GM19463 (cell line): ENCODE data around the gene BUB3.
A peak's percentile ranks its signal among the peaks of the same experiment; 100 is the strongest.

Source experiments
- ATAC-seq: cut with Tn5 transposase; IDR thresholded peaks from one replicate; pipeline ENCODE4 v1.9.1; 2021; ENCODE audit warnings: mild to moderate bottlenecking, moderate library complexity; ENCODE audit not compliant: unreplicated experiment

Gene BUB3, protein sequence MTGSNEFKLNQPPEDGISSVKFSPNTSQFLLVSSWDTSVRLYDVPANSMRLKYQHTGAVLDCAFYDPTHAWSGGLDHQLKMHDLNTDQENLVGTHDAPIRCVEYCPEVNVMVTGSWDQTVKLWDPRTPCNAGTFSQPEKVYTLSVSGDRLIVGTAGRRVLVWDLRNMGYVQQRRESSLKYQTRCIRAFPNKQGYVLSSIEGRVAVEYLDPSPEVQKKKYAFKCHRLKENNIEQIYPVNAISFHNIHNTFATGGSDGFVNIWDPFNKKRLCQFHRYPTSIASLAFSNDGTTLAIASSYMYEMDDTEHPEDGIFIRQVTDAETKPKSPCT

DNA sequence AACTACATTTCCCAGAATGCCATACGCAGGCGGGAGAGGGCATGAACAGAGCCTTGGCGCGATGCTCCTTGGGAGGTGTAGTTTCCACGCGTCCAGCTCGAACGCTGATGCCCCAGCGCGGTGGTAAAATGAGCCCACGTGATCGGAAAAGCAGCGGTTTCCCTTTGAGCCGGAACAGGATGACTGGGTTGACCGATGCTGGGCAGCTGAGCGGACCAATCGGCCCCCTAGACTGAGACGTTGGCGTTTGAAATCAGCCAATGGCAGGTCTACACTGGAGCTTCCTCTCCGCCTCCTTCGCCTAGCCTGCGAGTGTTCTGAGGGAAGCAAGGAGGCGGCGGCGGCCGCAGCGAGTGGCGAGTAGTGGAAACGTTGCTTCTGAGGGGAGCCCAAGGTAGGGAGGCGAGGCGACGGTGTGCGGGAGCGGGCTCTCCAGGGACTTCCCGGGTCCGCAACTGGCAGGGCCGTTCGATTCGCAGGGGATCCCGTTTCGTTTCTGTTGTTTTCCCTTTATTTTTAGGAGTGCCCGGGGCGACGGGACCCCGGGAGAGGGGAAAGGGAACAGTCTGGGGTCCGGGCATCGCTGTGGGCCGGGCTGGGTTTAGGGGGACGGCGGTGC is at the start of gene BUB3:
Gene BUB3 (plus strand): TSS at position 311 of the 619 bp plus-strand sequence. CDS start 516 bp downstream, outside the sequence.
- peak; percentile 91 for ATAC-seq

DNA sequence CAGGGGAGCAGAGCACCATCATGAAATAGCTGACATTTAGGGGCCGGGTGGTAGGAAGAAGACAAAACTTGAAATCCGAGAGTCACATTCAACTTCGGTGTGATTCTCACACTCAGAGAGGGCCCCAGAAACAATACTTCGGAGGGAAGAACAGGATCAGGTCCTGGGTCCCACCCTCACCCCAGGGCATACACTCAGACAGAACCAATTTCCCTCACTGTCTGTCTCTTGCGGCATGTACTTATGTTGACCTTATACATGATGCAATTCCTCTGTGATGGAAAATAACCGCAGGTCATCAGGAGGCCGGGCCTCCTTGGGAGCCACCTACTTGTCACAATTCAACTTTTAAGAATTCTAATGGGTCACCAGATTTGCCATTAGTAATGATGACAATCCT is 44.7 kb upstream of the BUB3 start:
- no peak for ATAC-seq

DNA sequence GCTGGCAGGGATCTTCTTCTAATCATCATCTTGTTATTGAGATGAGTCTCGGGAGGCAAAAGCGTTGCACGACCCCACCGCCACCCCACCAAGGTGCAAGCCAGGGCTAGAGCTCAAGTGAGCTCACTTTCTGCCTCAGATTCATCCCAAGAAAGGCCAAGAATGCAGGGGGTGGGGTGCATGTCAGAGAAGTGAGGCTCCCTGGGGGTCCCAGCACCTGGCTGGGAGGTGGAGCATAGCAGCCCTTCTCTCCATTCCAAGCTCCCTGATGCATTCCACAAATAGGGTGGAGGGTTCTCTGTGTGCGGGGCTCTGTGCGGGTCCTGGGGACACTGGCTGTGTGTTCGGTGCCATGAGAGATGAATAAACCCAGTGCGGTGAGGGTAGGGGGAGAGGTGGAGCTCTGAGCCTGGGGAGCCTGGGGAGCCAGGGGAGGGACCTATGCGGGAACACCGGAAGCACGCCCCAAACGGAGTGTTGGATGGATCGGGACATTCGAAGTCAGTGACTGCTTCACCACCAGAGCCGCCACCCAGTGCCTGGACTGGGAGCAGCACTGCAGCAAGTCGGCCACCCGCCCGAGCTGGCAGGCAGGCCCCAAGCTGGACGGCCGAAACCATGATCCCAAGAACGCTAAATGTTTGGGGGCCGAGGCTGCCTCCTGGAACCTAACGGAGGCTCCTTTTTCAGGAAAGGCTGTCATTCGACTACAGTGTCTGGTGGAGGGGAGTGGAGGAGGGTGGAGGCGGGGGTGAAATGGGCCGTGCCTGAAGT is 36.4 kb upstream of the BUB3 start:
- no peak for ATAC-seq

DNA sequence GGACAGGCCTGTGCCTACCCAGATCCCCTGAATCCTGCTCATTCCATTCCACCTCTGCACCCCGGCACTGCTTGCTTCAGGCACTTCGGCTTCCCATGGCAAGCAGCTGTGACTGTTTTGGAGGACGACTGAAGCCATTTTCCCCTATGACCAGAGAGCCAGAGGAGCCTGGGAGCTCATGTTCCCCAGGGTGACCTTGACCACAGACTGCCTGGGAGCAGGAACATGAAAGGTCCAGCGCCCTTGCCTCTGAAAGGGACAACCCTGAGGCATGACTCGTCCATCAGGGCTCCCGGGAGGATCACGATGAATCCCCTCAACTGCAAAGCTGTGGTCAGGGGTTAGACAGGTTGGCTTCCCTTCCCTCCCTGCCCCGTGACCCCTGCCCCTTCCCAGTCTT is 35.1 kb upstream of the BUB3 start:
- ATAC-seq, result no peak

DNA sequence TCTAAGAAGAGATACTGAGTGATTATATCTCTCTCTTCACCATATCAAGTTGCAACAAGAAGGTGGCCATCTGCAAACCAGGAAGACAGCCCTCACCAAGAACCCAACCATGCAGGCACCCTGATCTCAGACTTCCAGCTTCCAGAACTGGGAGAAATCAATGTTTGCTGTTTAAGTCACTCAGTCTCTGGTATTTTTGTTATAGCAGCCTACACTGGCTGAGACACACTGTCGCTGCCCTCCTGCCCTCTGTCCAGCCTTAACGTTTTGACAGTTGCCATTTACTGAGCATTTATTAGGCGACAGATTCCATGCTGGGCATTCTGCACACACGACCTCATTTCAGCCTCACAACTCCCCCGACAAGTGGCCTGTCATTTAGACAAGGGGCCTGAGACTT is 28.0 kb upstream of the BUB3 start:
- no peak for ATAC-seq

DNA sequence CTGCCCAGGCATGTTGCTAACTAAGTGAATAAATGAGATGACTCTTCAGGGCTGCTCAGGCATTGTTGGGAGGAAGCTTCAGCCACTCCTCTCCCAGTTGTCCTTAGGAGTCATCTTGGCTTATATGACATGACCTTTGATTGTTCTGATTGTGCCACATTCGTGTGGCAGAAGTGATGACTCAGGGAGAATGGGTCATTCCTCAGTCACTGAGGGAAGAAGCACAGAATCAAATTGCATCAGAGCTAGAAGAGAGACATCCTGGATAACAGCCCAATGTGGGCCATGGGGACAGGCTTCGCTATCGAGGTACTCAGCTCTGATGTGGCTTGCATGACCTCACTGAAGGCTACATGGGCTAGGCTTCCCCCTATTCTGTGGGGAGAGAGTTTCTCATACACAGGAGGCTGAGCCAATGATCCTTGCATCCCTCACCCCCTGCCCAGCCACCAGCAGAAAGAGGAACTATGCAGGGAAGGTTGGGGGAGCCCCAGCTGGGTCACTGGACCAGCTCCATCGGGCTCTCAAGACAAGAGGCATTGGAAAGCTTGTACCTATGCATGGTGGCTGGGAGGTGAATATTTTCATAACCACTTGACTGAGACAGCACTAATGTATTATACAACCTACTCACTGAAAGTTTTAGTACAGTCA is 24.5 kb upstream of the BUB3 start:
- no peak for ATAC-seq

DNA sequence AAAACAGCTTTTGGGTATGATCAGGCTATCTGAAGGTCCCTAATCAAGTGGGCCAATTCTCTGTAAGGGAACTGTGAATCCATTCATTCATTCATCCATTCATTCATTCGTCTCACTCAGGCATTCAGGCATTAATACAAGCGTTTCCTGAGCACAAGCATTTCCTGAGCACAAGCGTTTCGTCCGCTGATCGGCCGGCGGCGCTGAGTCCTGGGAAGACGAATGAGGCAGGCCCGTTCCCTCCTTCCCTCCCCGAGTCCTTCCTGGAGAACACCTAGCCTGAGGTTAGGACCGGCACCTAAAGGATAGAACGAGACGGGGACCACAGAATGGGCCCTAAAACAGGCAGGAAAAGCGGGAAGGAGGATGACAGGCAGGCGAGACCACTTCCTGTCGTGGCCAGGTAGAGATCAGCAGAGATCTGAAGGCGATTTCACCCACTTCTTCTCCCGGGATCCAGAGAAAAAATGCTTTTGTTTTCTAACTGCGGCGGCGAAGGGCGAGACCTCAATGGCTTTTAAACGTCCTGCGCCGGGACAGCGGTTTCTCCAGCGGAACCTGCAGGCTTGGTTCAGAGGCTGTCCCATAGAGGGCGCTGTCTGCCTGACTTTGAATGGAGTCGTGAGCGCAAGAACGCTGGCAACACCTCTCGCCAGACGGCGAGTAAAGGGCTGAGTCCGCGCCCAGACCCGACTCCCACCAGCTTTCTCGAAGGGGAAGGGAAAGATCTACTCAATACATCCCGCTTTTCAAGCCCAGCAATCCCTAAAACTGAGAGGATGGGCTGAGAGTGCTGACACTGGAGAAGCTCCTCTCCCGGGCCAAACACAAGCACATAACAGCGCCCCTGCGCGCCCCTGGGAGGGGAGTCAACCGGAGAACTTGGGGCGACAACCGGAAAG is 21.4 kb upstream of the BUB3 start:
- peak; percentile 60 for ATAC-seq

DNA sequence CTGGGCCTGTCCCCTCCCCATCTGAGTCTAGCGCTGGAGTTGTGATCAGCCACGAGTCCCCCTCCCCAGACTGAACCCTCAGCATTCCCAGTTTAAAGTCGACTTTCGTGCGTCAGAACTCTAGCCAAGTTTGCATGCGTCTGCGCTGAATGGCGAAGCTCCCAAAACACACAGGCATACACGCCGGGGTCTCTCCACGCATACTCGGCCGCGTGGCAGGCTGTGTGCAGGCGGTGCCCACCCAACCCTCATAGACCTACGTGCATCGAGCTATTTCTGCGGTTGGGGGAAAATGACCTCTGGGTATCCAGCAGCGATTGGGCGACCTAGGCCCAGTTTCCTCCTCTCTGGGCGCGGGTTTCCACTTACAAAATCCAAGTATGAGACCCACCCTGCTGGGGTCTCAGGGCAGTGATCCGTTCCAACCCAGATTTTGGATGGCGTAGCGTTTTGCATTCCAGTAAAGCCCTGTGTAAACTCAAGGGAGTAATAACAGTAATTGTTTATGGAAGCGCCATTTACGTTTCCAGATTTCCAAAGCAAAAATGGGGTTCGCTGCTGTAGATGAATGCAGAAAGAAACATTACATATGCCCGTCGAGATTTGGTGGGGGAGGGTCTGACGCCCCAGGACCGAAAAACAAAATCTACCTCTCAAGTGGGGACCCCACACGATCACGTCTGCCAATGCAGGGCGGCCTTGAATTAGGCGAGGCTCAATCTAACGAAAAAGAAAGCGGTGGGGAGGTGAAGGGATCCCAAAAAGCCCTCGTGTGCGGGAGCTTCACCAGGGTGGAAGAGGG is 20.5 kb upstream of the BUB3 start:
- no peak for ATAC-seq

DNA sequence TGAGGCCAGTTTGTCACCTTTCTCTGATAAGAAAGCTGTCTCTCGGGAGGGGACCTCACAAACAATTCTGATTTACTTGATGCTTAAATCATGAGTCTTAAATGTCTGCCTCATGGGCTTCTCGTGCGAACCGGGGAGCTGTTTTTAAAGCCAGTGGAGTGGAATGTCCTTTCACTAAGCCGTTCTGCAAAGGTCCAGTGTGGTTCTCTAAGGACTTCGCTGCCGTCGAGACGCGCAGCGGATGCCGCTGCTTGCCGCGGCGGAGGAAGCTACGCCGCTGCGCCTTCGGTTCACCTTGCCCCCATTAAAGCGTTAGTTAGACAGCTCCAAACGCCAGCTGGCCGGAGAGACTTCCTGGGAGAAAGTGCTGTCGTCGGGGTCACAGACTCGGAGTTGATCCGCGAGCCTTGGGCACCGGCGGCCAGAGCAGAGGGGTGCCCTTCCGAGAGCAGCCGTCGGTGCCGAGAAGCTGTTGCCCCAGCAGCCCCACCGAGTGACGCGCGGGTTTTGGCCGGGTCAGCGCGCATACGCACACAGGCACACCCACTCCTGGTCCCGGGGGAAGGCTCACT is 19.8 kb upstream of the BUB3 start:
- ATAC-seq, result no peak

DNA sequence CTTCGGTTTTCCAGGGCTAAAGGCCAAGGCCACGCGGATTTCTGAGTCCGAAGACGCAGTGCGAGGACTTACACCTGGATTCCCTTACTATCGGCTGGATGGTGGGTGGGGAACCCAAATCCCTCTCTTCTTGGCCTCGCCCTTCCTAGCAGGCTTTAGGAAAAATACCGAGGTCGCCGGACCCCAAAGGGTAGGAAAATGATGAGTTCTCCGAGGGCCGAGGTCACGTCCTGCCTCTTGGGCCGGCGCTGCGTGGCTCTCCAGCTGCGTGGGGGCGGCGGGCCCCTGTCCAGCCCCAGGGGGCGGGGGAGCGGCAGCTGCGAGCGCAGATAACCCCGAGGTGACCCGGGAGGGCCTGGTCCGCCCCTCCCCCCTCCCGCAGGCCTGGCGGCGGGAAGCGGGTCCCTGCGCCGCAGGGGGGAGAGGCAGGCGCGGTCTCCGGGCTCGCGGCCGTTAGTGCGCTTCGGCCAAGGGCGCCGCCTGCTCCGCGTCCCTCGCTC is 19.2 kb upstream of the BUB3 start:
- no peak for ATAC-seq

DNA sequence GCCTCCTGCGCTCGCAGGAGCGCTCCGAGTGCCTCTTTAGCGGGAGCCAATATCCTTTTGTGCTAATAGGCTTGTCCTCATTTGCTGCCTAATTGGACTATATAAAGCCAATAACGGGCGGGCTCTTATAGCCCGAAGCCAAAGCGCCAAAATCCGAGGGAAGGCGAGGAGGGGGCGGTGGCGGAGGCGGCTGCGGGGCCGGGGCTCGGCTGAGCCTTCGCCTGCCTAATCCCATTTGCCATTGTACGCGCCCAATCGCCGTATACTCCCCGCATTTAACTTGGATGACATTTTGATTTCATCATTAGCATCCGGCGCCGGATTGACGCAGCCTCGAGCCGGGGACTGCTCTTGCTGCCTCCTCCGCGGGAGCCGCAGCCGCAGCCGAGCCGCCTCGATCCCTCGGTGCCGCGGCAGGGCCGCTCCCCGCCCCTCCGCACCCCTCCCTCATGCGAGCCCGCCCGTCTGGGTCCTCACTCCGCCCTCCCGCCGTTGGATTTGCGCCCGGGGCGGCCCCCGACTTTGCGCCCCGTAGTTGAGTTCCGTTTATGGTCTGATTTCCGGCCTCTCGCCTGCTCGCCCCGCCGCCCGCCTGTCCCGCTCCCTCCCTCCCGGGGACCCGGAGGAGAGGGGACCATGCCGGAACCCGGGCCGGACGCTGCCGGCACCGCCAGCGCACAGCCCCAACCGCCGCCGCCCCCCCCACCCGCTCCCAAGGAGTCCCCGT is 18.6 kb upstream of the BUB3 start, which contains the start of gene HMX3:
Gene HMX3 (plus strand): TSS at position 556 of the 727 bp plus-strand sequence. CDS start 81 bp downstream, at position 637.
- ATAC-seq, result no peak

DNA sequence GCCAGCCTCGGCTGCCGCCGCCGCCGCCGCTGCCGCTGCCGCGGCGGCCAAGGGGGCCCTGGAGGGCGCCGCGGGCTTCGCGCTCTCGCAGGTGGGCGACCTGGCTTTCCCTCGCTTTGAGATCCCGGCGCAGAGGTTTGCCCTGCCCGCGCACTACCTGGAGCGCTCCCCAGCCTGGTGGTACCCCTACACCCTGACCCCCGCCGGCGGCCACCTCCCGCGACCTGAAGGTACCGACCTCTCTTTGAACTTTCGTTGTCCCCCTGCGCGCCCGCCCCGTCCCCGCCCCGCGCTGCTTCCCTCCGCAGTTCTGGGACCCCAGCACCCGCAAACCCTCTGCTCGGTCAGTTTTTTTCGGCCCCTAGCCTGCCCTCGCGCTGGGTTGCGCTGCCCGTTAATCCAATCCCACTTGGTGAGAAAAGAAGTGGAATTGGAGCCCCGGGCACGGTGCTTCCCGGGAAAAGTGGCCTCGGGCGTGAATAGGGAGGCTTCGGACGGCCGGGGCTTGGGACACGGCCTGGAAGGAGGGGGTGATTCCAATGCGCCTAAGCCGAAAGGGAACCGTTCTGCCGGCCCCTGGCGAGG is 17.9 kb upstream of the BUB3 start:
- no peak for ATAC-seq

DNA sequence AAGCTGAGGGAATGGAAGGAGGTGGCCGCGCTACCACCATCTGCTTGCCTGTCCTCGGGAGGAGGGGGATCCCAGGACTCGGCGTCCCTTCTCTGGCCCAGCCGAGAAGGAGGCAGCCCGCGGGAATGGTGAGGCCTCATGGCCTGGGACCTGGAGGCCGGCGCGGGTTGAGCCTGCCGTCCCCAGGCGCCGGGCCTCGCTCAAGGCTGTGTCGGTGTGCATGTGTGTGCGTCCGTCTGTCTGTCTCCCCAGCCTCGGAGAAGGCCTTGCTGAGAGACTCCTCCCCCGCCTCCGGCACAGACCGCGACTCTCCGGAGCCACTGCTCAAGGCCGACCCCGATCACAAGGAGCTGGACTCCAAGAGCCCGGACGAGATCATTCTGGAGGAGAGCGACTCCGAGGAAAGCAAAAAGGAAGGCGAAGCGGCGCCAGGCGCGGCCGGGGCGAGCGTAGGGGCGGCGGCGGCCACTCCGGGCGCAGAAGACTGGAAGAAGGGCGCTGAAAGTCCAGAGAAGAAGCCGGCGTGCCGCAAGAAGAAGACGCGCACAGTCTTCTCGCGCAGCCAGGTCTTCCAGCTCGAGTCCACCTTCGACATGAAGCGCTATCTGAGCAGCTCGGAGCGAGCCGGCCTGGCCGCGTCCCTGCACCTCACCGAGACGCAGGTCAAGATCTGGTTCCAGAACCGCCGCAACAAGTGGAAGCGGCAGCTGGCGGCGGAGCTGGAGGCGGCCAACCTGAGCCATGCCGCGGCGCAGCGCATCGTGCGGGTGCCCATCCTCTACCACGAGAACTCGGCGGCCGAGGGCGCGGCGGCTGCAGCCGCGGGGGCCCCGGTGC is 17.2 kb upstream of the BUB3 start:
- ATAC-seq, result no peak

DNA sequence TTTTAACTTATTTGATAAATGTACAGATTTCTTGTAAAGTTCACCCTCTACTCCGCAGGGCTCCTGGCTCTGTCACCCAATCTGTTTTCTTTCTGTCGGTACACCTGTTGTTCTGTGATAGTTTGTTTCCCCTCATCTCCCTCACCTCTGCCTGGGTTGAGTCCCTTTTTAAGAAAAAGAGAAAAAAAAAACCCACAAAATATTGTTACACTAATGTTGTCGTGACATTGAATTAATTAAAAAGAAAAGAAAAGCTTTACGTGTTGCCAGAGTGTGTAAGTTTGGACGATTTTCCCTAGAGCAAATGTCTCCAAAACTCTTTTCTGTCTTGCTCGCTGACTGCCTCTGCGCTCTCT is 15.1 kb upstream of the BUB3 start:
- ATAC-seq, result no peak

DNA sequence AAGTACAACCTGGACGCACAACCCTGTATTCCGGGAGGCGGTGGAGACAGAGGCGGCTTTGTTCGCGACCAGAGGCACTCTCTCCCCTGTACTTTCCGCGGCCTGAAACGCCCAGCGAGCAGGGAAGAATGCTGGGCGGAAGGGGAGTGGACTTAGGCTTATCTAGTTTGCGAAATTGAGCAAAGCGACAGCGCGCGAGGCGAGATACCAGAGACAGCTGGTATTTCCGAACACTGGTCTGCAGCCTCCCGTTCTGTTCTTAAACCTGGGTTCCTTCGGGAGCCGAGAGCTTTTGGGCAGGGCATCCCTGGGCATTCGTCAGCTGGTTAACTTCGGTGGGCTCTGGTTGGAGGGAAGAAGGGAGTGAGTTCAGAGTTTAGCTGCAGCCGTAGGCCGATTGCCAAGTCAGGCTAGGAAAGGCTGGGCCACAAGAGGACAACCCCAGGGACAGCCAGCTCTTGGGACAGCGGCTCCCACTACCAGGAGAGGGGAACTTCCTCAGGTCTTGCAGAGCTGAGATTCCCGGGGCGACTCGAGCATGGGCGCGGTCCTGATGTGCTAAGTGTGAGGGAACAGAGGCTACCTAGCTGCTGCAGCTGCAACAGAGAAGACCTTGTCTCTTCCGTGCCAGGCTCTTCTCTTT is 14.6 kb upstream of the BUB3 start:
- ATAC-seq, result no peak

DNA sequence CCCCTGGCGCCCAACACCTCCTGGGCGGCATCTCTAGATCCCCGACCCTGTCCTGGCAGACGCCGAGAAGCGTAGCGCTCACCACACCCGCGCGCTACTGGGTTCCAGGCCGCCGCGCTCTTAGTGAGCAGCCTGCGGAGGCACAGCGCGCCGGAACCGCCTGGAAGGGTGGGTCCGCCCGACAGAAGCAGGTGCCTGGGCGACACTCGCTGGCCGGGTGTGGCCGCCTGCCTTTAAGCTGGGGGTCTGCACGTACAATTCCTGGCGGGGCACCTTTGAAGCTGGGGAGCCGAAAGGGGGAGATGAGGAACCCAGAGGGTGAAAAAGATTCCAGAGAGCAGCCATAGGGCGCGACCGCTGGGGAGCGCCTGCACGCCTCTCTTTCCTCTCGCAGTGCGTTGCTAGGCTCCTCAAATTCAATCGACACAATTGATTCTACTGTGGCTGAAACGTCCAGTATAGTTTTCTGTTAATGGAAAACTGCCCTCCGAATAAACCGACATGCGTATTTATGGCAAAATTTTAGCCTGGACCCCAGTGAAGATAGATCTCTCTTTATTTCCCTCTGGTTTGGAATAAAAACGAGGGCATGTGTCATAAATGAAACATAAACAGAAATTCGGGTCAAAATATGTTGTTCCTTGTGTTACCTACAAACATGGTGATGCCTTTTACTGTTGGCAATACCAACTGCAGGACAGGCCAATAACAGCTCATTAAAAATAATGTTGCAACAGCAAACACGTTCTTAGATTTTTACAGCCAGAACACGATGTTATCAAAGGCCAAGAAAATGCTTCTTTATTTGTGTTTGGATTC is 13.8 kb upstream of the BUB3 start:
- no peak for ATAC-seq
